Measurements from ENCODE around the gene SRSF3.
A peak's percentile ranks its signal among the peaks of the same experiment; 100 is the strongest.
"Not testable (repeated sequence)": the region's sequence is repeated elsewhere in the genome, so short reads cannot be mapped to it uniquely, and the experiment has no call there.

The SRSF3 gene

DNA sequence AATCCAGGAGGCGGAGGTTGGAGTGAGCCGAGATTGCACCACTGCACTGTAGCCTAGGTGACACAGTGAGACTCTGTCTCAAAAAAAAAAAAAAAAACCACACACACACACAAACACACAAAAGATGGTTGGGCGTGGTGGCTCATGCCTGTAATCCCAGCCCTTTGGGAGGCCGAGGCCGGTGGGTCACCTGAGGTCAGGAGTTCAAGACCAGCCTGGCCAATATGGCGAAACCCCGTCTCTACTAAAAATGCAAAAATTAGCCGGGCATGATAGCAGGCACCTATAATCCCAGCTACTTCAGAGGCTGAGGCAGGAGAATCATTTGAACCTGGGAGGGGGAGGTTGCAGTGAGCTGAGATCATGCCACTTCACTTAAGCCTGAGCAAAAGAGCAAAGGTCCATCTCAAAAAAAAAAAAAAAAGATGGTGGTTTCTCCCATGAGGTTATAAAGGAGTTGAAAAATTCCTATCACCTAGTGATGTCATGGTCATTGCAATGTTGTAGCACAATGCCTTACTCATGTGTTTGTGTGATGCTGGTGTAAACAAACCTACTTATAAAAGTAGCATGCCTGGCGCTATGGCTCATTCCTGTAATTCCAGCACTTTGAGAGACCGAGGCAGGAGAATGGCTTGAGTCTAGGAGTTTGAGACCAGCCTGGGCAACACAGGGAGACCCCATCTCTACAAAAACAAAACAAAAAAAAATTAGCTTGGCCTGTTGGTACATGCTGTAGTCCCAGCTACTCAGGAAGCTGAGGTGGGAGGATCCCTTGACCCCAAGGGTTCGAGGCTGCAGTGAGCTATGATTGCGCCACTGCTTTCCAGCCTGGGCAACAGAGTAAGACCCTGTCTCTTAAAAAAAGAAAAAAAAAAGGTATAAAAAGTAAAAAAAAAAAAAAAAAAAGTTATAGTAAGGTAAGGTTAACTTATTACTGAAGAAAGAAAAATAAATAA lies 21.5 kb upstream of the SRSF3 start:
- not testable (repeated sequence) for H3K4me3 ChIP-seq (ENCODE audit: low read length); DNase-seq (ENCODE audit: low read depth, low spot score)

- DNase-seq (ENCODE audit: low read depth, low spot score), result no peak
- no peak overlapping the region for H3K4me3 ChIP-seq (ENCODE audit: low read length)
These were observed 19.5 kb upstream of the SRSF3 start for GRCh38 chr6:36574679-36575078.

- no peak for DNase-seq (ENCODE audit: low read depth, low spot score)
These were observed 17.6 kb upstream of the SRSF3 start for GRCh38 chr6:36576578-36576977.

GRCh38 chr6:36577301-36577700 lies 16.9 kb upstream of the SRSF3 start:
- DNase-seq (ENCODE audit: low read depth, low spot score), result no peak
- H3K4me3 ChIP-seq (ENCODE audit: low read length), result no peak overlapping the region

More at GRCh38 chr6:36576578-36576977, 17.6 kb upstream of the SRSF3 start:
- H3K4me3 ChIP-seq (ENCODE audit: low read length), result no peak overlapping the region

GRCh38 chr6:36578030-36578429 lies 16.1 kb upstream of the SRSF3 start:
- no peak overlapping the region for H3K4me3 ChIP-seq (ENCODE audit: low read length)
- no peak for DNase-seq (ENCODE audit: low read depth, low spot score)

DNA sequence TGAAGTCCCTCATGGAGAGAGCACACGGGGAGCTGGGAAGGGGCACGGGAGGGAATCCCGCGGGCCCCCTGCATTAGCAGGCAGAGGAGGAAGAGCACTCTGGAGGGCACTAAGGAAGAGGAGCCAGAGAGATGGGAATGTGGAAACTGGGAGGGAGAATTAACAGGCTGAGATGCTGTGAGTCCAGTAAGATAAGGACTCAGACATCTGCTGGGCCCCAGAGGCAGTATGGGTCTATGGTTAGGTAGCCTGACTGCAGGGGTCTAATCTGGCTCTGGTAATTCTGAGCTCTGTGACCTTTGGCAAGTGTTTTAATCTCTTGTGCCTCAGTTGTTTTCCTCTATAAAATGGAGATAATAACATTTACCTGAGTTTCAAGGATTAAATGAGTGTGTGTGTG lies 15.7 kb upstream of the SRSF3 start:
- no peak for DNase-seq (ENCODE audit: low read depth, low spot score)
- no peak overlapping the region for H3K4me3 ChIP-seq (ENCODE audit: low read length)

DNA sequence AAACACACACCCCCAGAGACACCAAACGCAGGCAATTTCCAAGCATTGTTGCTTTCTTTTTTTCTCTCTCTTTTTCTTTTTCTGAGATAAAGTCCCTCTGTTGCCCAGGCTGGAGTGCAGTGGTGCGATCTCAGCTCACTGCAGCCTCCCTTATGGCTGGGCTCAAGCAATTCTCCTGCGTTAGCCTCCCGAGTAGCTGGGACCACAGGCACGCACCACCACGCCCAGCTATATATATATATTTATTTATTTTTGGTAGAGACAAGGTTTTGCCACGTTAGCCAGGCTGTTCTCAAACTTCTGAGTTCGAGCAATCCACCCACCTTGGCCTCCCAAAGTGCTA lies 14.0 kb upstream of the SRSF3 start:
- H3K4me3 ChIP-seq (ENCODE audit: low read length), result no peak overlapping the region
- no peak for DNase-seq (ENCODE audit: low read depth, low spot score)

- DNase-seq (ENCODE audit: low read depth, low spot score), result no peak
- no peak overlapping the region for H3K4me3 ChIP-seq (ENCODE audit: low read length)
These were observed 12.4 kb upstream of the SRSF3 start for GRCh38 chr6:36581716-36582115.

DNA sequence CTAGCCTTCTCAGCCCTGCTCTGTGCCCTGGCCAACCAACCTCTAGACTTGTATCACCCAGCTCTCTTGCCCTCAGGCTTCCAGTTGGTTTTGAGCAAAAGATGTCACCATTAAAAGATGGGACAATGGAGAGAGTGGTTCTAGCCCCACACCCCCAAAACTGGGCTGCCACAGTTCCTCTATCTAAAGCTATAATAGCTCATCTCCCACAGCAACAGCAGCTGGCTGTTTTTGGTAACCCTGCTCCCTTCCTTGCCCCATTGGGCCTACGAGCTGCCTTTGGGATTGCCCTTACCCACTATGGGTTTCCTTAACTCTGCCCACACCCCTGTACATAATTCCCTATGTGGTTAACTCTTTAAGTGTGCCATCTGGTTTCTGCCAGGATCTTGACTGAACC lies 7.6 kb upstream of the SRSF3 start:
- no peak for DNase-seq (ENCODE audit: low read depth, low spot score)
- no peak overlapping the region for H3K4me3 ChIP-seq (ENCODE audit: low read length)

- not testable (repeated sequence) for H3K4me3 ChIP-seq (ENCODE audit: low read length); DNase-seq (ENCODE audit: low read depth, low spot score)
These were observed 5.1 kb upstream of the SRSF3 start for GRCh38 chr6:36589025-36589400.

GRCh38 chr6:36590237-36590636 lies 3.9 kb upstream of the SRSF3 start:
- no peak for DNase-seq (ENCODE audit: low read depth, low spot score)
- no peak overlapping the region for H3K4me3 ChIP-seq (ENCODE audit: low read length)

- H3K4me3 ChIP-seq (ENCODE audit: low read length), result peak overlapping the region; percentile 9
- peak; percentile 78 for DNase-seq (ENCODE audit: low read depth, low spot score)
These were observed 1.9 kb upstream of the SRSF3 start for GRCh38 chr6:36592221-36592655.

- peak overlapping the region; percentile 100 for H3K4me3 ChIP-seq (ENCODE audit: low read length)
- peak; percentile 72 for DNase-seq (ENCODE audit: low read depth, low spot score)
These were observed 563 bp upstream of the SRSF3 start for GRCh38 chr6:36593569-36594028.

DNA sequence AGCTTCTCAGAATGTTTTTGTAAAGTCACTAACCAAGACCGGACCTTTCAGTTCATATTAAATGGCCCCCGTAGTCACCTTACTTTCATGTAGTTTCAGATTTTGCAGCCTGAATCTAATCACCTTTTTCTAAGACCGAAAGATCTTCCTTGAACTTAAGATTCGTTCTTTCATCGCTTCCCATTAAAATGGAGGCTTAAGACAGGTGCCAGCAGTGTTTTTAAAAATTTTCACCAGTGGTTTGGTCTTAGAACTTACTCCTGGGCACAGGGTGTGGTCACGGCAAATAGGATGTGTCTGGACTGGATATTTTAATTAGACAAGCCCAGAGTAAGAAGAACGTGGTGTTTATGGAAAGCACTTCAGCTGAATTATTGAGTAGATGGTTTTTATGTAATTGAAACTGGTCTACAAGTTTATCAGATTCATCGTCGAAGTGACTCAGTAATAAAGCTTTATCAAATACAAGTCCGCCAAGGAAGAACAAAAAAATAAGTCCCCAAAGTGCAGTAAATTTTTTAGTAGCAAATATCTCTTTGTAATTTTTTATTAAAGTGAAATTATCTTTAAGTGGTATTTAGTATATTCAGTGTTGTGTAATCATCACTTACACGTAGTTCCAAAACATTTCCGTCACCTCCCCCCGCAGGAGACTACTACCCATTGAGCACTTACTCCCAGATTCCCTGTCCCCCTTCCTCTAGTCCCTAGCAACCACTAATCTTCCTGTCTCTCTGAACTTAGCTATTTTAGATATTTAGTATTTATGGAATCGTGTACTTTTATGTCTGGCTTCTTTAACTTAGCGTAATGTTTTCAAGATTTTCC lies 868 bp downstream of the SRSF3 start:
- DNase-seq (ENCODE audit: low read depth, low spot score), result no peak
- peak overlapping the region; percentile 100 for H3K4me3 ChIP-seq (ENCODE audit: low read length)

DNA sequence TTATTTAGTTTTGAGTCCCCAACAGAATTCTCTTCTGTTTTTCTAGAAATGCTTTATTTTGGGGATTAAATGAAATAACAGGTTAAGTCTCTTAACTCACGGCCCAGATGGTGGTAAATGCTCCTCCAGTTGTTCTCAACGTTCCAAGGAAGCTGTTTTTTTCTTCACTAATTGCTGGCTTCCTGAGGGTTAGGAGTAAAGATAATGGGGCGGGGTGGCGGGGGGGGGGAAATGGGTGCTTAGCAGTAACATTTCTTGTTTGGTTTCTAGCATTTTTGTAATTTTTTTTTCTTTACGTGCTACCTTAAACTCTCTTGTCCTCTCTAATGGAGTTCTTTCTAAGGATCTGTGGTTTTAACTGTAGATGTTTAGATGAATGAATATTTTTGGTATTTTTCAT lies 2.2 kb downstream of the SRSF3 start:
- no peak for DNase-seq (ENCODE audit: low read depth, low spot score)
- peak overlapping the region; percentile 100 for H3K4me3 ChIP-seq (ENCODE audit: low read length)

DNA sequence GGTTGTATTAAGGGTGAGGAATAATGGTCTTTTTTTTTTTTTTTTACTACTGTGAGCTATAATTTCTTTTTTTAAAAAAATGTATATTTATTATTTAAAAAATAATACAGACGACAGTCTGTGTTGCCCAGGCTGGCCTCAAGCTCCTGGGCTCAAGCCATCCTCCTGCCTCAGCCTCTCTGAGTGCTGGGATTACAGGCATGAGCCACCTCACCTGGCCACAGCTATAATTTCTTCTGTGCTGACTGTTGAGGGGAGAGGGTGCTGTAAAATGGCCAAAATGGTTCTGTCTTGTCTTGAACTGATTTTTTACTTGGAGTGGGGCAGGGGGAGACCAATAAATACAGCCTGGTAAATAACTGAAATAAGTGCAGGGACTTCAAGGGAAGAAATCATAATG lies 3.6 kb downstream of the SRSF3 start:
- no peak for DNase-seq (ENCODE audit: low read depth, low spot score)
- no peak overlapping the region for H3K4me3 ChIP-seq (ENCODE audit: low read length)

DNA sequence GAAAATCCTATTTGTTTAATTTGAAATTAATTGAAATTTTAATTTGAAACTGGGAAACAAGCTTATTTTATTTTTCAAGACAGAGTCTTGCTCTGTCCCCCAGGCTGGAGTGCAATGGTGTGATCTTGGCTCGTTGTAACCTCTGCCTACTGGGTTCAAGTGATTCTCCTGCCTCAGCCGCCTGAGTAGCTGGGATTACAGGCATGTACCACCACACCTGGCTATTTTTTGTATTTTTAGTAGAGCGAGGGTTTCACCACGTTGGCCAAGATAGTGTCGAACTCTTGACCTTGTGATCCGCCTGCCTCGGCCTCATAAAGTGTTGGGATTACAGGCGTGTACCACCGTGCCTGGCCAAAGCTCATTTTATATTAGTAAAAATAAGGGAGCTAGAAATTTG lies 4.2 kb downstream of the SRSF3 start:
- no peak overlapping the region for H3K4me3 ChIP-seq (ENCODE audit: low read length)
- DNase-seq (ENCODE audit: low read depth, low spot score), result no peak

GRCh38 chr6:36598739-36599318 lies 4.7 kb downstream of the SRSF3 start:
- H3K4me3 ChIP-seq (ENCODE audit: low read length), result no peak overlapping the region
- DNase-seq (ENCODE audit: low read depth, low spot score), result no peak

DNA sequence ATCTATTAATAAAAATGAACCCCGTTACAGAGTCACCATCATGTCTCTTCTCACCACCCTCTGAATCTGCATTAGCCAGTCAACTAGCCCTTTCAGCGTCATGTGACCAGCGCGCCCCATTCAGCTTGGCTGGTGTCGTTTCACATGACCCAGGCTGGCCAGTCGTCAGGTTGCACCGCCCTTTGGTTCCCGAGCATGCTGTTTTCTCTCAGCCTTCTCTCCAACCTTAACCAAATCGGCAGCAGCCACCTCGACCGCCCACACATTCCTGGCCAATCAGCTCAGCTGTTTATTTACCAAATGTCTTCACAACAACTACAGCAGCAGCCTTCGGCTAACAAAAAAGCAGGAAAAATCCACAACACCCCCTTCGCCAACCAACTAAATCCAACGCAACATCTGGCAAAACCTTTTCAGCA lies 5.6 kb downstream of the SRSF3 start:
- DNase-seq (ENCODE audit: low read depth, low spot score), result no peak
- H3K4me3 ChIP-seq (ENCODE audit: low read length), result no peak overlapping the region

Measured in Jurkat, Clone E6-1 (cell line).